Suprapubic skin (tissue), 4 donors: Measurements from ENCODE around the gene CAPZA3.

Experiments used
- EP300 ChIP-seq: sonication (generic); formaldehyde crosslinking; IDR thresholded peaks from one replicate; pipeline ENCODE4 v1.6.1; 2017; ENCODE audit warnings: antibody characterized with exemption
- POLR2A ChIP-seq, 2 donors: fragments of 450-650 bp; IDR thresholded peaks; one replicate each; pipeline ENCODE4 v1.6.1; 2017; ENCODE audit warnings: antibody characterized with exemption in 2 of 2, mild to moderate bottlenecking in 2 of 2, moderate library complexity in 2 of 2
- POLR2AphosphoS5 ChIP-seq, 3 donors: sonication (generic); formaldehyde crosslinking; IDR thresholded peaks; one replicate each; pipeline ENCODE4 v1.6.1; 2017; ENCODE audit warnings: antibody characterized with exemption in 3 of 3
- TF ChIP-seq, protein P1 (sequence below), 2 donors: fragments of 200-600 bp in 1 of 2; fragments of 450-650 bp in 1 of 2; sonication (generic) in 1 of 2; IDR thresholded peaks; one replicate each; pipeline ENCODE4 v1.5.1; 2016 to 2019; ENCODE audit warnings: antibody characterized with exemption in 2 of 2, mild to moderate bottlenecking in 1 of 2, moderate library complexity in 1 of 2

DNA sequence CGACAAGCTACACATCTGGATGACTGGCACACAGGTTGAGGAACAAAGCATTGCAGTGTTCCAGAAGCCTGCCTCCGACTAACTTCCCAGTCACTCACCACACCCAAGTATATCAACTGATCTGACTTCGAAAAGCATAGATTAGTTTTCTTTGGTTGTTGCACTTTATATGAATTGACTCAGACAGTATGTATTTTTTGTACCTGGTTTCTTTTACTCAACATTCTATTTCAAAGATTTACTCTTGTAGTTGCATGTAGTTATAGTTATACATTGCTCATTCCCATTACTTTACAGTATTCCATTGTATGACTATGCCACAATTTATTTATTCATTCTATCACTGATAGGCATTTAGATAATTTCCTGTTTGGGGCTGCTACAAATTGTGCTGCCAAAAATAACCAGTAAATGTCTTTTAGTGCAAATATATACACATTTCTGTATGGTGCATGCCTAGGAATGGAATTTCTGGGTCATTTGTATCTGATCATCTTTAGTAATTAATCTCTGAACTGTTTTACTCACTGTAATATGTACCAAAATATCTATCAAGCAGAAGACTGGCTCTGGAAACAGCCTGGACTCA is 17.9 kb upstream of the CAPZA3 start:
- TF ChIP-seq, protein P1, sequence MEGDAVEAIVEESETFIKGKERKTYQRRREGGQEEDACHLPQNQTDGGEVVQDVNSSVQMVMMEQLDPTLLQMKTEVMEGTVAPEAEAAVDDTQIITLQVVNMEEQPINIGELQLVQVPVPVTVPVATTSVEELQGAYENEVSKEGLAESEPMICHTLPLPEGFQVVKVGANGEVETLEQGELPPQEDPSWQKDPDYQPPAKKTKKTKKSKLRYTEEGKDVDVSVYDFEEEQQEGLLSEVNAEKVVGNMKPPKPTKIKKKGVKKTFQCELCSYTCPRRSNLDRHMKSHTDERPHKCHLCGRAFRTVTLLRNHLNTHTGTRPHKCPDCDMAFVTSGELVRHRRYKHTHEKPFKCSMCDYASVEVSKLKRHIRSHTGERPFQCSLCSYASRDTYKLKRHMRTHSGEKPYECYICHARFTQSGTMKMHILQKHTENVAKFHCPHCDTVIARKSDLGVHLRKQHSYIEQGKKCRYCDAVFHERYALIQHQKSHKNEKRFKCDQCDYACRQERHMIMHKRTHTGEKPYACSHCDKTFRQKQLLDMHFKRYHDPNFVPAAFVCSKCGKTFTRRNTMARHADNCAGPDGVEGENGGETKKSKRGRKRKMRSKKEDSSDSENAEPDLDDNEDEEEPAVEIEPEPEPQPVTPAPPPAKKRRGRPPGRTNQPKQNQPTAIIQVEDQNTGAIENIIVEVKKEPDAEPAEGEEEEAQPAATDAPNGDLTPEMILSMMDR (IDR thresholded peaks at IDR 0.05) = no peak
- no peak for TF ChIP-seq POLR2AphosphoS5 (IDR thresholded peaks at IDR 0.05)
- TF ChIP-seq POLR2A (IDR thresholded peaks at IDR 0.05) = no peak
- TF ChIP-seq EP300 = no peak
